AG08396 (cell line): ENCODE data around the gene CATSPERE.
"Not testable (repeated sequence)": the region's sequence is repeated elsewhere in the genome, so short reads cannot be mapped to it uniquely, and the experiment has no call there.

Source experiments
- DNase-seq: peaks from one replicate; pipeline ENCODE4 v3.0.0; 2012; ENCODE audit warnings: low spot score, mixed read lengths

CATSPERE gene

GRCh38 chr1:244552336-244552735 is 91.3 kb downstream of the CATSPERE start:
- DNase-seq = no peak

GRCh38 chr1:244556263-244556662 is 95.2 kb downstream of the CATSPERE start:
- no peak for DNase-seq

GRCh38 chr1:244557565-244557964 is 96.5 kb downstream of the CATSPERE start:
- no peak for DNase-seq

GRCh38 chr1:244559561-244559960 is 98.5 kb downstream of the CATSPERE start:
- no peak for DNase-seq

- not testable (repeated sequence) for DNase-seq
Measured at GRCh38 chr1:244562877-244563276, 101.8 kb downstream of the CATSPERE start.

- no peak for DNase-seq
Measured at GRCh38 chr1:244573768-244574167, 112.7 kb downstream of the CATSPERE start.

- no peak for DNase-seq
Measured at GRCh38 chr1:244576259-244576892, 115.3 kb downstream of the CATSPERE start.

- DNase-seq = not testable (repeated sequence)
Measured at GRCh38 chr1:244578205-244578604, 117.1 kb downstream of the CATSPERE start.

- no peak for DNase-seq
Measured at GRCh38 chr1:244583358-244583982, 122.4 kb downstream of the CATSPERE start.

GRCh38 chr1:244585867-244586266 is 124.8 kb downstream of the CATSPERE start:
- DNase-seq = no peak

- no peak for DNase-seq
Measured at GRCh38 chr1:244590670-244591069, 129.6 kb downstream of the CATSPERE start.

- no peak for DNase-seq
Measured at GRCh38 chr1:244598611-244599010, 137.5 kb downstream of the CATSPERE start.

GRCh38 chr1:244599937-244600350 is 138.9 kb downstream of the CATSPERE start:
- peak; percentile 84 for DNase-seq

- DNase-seq = no peak
Measured at GRCh38 chr1:244601336-244601735, 140.3 kb downstream of the CATSPERE start.

GRCh38 chr1:244603498-244603897 is 142.4 kb downstream of the CATSPERE start:
- peak; percentile 11 for DNase-seq

GRCh38 chr1:244605835-244606370 is 144.8 kb downstream of the CATSPERE start:
- DNase-seq = no peak

GRCh38 chr1:244614113-244614836 is 153.2 kb downstream of the CATSPERE start:
- no peak for DNase-seq

GRCh38 chr1:244614879-244615278 is 153.8 kb downstream of the CATSPERE start:
- DNase-seq = no peak

GRCh38 chr1:244615301-244615700 is 154.2 kb downstream of the CATSPERE start:
- no peak for DNase-seq

GRCh38 chr1:244626709-244627108 is 165.6 kb downstream of the CATSPERE start:
- no peak for DNase-seq

- no peak for DNase-seq
Measured at GRCh38 chr1:244628789-244629188, 167.7 kb downstream of the CATSPERE start.

- no peak for DNase-seq
Measured at GRCh38 chr1:244633140-244633539, 172.1 kb downstream of the CATSPERE start.

- DNase-seq = no peak
Measured at GRCh38 chr1:244634546-244634945, 173.5 kb downstream of the CATSPERE start.
